Measurements from ENCODE around the gene PDE4A.

DNA sequence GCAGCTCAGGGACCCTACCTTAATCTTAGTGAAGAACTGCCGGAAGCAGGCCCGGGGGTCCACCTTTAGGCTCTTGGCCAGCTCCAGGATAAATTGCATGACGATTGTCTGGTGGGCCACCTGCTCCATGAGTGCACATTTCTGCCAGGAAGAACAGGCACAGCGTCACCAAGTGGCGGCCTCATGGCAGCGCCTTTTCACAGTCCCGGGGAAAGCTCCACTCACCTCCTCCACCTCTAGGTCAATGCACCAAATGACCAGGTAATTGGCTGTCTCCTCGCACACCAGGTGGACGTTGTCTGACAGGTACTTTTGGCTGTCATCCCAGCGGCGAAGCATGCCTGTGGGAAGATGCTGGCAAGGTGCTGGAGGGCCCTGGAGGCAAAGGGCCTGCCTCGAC, 25.3 kb upstream of the PDE4A start:
- TF ChIP-seq TARDBP (IDR thresholded peaks at IDR 0.05) (no peak), ZNF384 (IDR thresholded peaks at IDR 0.05) (no peak), SP1 (IDR thresholded peaks at IDR 0.05) (no peak), L3MBTL2 (conservative IDR thresholded peaks at IDR 0.05) (no peak), FOXM1 (IDR thresholded peaks at IDR 0.05; ENCODE audit: borderline replicate concordance) (no peak)

Data from HEK293T (cell line).